GM19438 (cell line): ENCODE results near the gene DTWD2.
"Not testable (repeated sequence)": the region's sequence is repeated elsewhere in the genome, so short reads cannot be mapped to it uniquely, and the experiment has no call there.

ENCODE experiments used
- ATAC-seq: cut with Tn5 transposase; IDR thresholded peaks from one replicate; pipeline ENCODE4 v1.9.1; 2021; ENCODE audit warnings: low read depth; ENCODE audit not compliant: unreplicated experiment

The DTWD2 gene

GRCh38 chr5:118952992-118953651 is 35.2 kb downstream of the DTWD2 start:
- ATAC-seq = no peak

- ATAC-seq = not testable (repeated sequence)
Measured at GRCh38 chr5:118952306-118952705, 36.0 kb downstream of the DTWD2 start.

GRCh38 chr5:118950354-118950753 is 38.0 kb downstream of the DTWD2 start:
- ATAC-seq = not testable (repeated sequence)

GRCh38 chr5:118946138-118946800 is 42.1 kb downstream of the DTWD2 start:
- no peak for ATAC-seq

- ATAC-seq = no peak
Measured at GRCh38 chr5:118937393-118938061, 50.8 kb downstream of the DTWD2 start.

- ATAC-seq = no peak
Measured at GRCh38 chr5:118933703-118934102, 54.6 kb downstream of the DTWD2 start.

GRCh38 chr5:118931564-118931963 is 56.8 kb downstream of the DTWD2 start:
- no peak for ATAC-seq

- no peak for ATAC-seq
Measured at GRCh38 chr5:118924006-118924389, 64.3 kb downstream of the DTWD2 start.

- ATAC-seq = no peak
Measured at GRCh38 chr5:118923295-118924005, 64.9 kb downstream of the DTWD2 start.

GRCh38 chr5:118921866-118922265 is 66.5 kb downstream of the DTWD2 start:
- no peak for ATAC-seq

- no peak for ATAC-seq
Measured at GRCh38 chr5:118919016-118919415, 69.3 kb downstream of the DTWD2 start.

- no peak for ATAC-seq
Measured at GRCh38 chr5:118918232-118918631, 70.1 kb downstream of the DTWD2 start.

- ATAC-seq = not testable (repeated sequence)
Measured at GRCh38 chr5:118907536-118907935, 80.8 kb downstream of the DTWD2 start.

- ATAC-seq = no peak
Measured at GRCh38 chr5:118906947-118907346, 81.4 kb downstream of the DTWD2 start.

GRCh38 chr5:118905196-118905595 is 83.2 kb downstream of the DTWD2 start:
- no peak for ATAC-seq

- no peak for ATAC-seq
Measured at GRCh38 chr5:118902656-118903438, 85.5 kb downstream of the DTWD2 start.

- no peak for ATAC-seq
Measured at GRCh38 chr5:118894709-118895108, 93.6 kb downstream of the DTWD2 start.

GRCh38 chr5:118891252-118891651 is 97.1 kb downstream of the DTWD2 start:
- ATAC-seq = no peak

- ATAC-seq = no peak
Measured at GRCh38 chr5:118889165-118889564, 99.2 kb downstream of the DTWD2 start.

GRCh38 chr5:118888556-118888955 is 99.8 kb downstream of the DTWD2 start:
- ATAC-seq = no peak
